ENCODE results near the gene RPL21.
"Not testable (repeated sequence)": the region's sequence is repeated elsewhere in the genome, so short reads cannot be mapped to it uniquely, and the experiment has no call there.

RPL21 gene

GRCh38 chr13:27251166-27252091 lies at the start of gene RPL21:
TSS of gene RPL21 (plus strand) at chr13:27251558. CDS start at chr13:27253777, 2,219 bp downstream.
- DNase-seq (ENCODE audit: low read depth) = peak; percentile 79

GRCh38 chr13:27201661-27202060 lies 49.7 kb upstream of the RPL21 start:
- no peak for DNase-seq (ENCODE audit: low read depth)

- DNase-seq (ENCODE audit: low read depth) = no peak
These were observed 48.2 kb upstream of the RPL21 start for GRCh38 chr13:27203186-27203585.

- DNase-seq (ENCODE audit: low read depth) = no peak
These were observed 47.5 kb upstream of the RPL21 start for GRCh38 chr13:27203854-27204253.

GRCh38 chr13:27208514-27208913 lies 42.8 kb upstream of the RPL21 start:
- no peak for DNase-seq (ENCODE audit: low read depth)

GRCh38 chr13:27211271-27211670 lies 40.1 kb upstream of the RPL21 start:
- no peak for DNase-seq (ENCODE audit: low read depth)

GRCh38 chr13:27211771-27212364 lies 39.5 kb upstream of the RPL21 start:
- no peak for DNase-seq (ENCODE audit: low read depth)

GRCh38 chr13:27213386-27213785 lies 38.0 kb upstream of the RPL21 start:
- DNase-seq (ENCODE audit: low read depth) = not testable (repeated sequence)

- DNase-seq (ENCODE audit: low read depth) = not testable (repeated sequence)
These were observed 33.6 kb upstream of the RPL21 start for GRCh38 chr13:27217791-27218190.

- DNase-seq (ENCODE audit: low read depth) = not testable (repeated sequence)
These were observed 32.5 kb upstream of the RPL21 start for GRCh38 chr13:27218861-27219260.

GRCh38 chr13:27219611-27220010 lies 31.7 kb upstream of the RPL21 start:
- no peak for DNase-seq (ENCODE audit: low read depth)

- DNase-seq (ENCODE audit: low read depth) = not testable (repeated sequence)
These were observed 29.3 kb upstream of the RPL21 start for GRCh38 chr13:27222100-27222499.

GRCh38 chr13:27226991-27227390 lies 24.4 kb upstream of the RPL21 start:
- no peak for DNase-seq (ENCODE audit: low read depth)

- DNase-seq (ENCODE audit: low read depth) = no peak
These were observed 23.2 kb upstream of the RPL21 start for GRCh38 chr13:27228131-27228530.

GRCh38 chr13:27229642-27230041 lies 21.7 kb upstream of the RPL21 start:
- DNase-seq (ENCODE audit: low read depth) = no peak

GRCh38 chr13:27233964-27234363 lies 17.4 kb upstream of the RPL21 start:
- DNase-seq (ENCODE audit: low read depth) = no peak

- DNase-seq (ENCODE audit: low read depth) = no peak
These were observed 14.9 kb upstream of the RPL21 start for GRCh38 chr13:27236478-27236877.

- DNase-seq (ENCODE audit: low read depth) = no peak
These were observed 8.7 kb upstream of the RPL21 start for GRCh38 chr13:27242702-27243101.

- DNase-seq (ENCODE audit: low read depth) = no peak
These were observed 5.7 kb upstream of the RPL21 start for GRCh38 chr13:27245610-27246009.

GRCh38 chr13:27250833-27251165 lies 559 bp upstream of the RPL21 start:
- DNase-seq (ENCODE audit: low read depth) = no peak

GRCh38 chr13:27252467-27252866 lies 1.1 kb downstream of the RPL21 start:
- no peak for DNase-seq (ENCODE audit: low read depth)

- DNase-seq (ENCODE audit: low read depth) = no peak
These were observed 5.8 kb downstream of the RPL21 start for GRCh38 chr13:27257233-27257568.

- DNase-seq (ENCODE audit: low read depth) = no peak
These were observed 6.4 kb downstream of the RPL21 start for GRCh38 chr13:27257648-27258253.
